PC-3 (cell line): ENCODE data around the gene EBP. TPM values are rescaled to one million over a fixed set of nuclear protein-coding genes. Genes with fewer than 3 reads are reported as not detected.

ENCODE experiments used
- ATAC-seq: fragments of 200-7000 bp; cut with Tn5 transposase; 2 replicates; pipeline ENCODE4 v1.9.1; 2020; ENCODE audit warnings: mild to moderate bottlenecking, moderate library complexity
- BruUV-seq: library from RNA; stranded (reverse); fragments of 400-500 nt; replicated peaks from 2 replicates; lab custom pipeline; 2021; lab: Mats Ljungman, UMichigan
- CTCF ChIA-PET: fragments of 300-600 bp; sonication (Branson Sonifier 250); formaldehyde crosslinking; loops from one replicate; lab custom pipeline; 2022; ENCODE audit warnings: antibody characterized with exemption; lab: Charles Lee
- POLR2A ChIA-PET: fragments of 300-600 bp; sonication (Branson Sonifier 250); formaldehyde crosslinking; loops from one replicate; lab custom pipeline; 2022; ENCODE audit warnings: antibody characterized with exemption; ENCODE audit not compliant: unreplicated experiment; lab: Charles Lee
- DNase-seq: peaks from one replicate; pipeline ENCODE4 v3.0.0-alpha.2; 2015
- H2AFZ ChIP-seq: fragments of 300-600 bp; sonication (generic); 2 replicates; pipeline ENCODE4 v1.6.0; 2016; ENCODE audit warnings: antibody characterized with exemption, low read length
- H3F3A ChIP-seq: fragments of 300-600 bp; sonication (generic); one replicate; pipeline ENCODE4 v1.6.0; 2017; ENCODE audit warnings: antibody characterized with exemption, low read length, control low read depth, mild to moderate bottlenecking; ENCODE audit not compliant: unreplicated experiment
- H3K27ac ChIP-seq: fragments of 300-600 bp; sonication (generic); 2 replicates; pipeline ENCODE4 v1.5.1; 2016; ENCODE audit warnings: mild to moderate bottlenecking, low read length
- H3K27me3 ChIP-seq: fragments of 300-600 bp; sonication (generic); 2 replicates; pipeline ENCODE4 v1.6.1; 2016; ENCODE audit warnings: low read length, mixed read lengths
- H3K36me3 ChIP-seq: fragments of 300-600 bp; sonication (generic); 2 replicates; pipeline ENCODE4 v1.6.1; 2016; ENCODE audit warnings: low read depth, mixed run types, low read length, mixed read lengths
- H3K4me1 ChIP-seq: fragments of 300-600 bp; sonication (generic); 2 replicates; pipeline ENCODE4 v1.5.1; 2016; ENCODE audit warnings: low read length; ENCODE audit not compliant: insufficient read depth
- H3K4me2 ChIP-seq: fragments of 300-600 bp; sonication (generic); 2 replicates; pipeline ENCODE4 v1.6.0; 2016; ENCODE audit warnings: low read length
- H3K4me3 ChIP-seq: fragments of 300-600 bp; sonication (generic); 2 replicates; pipeline ENCODE4 v1.5.1; 2016; ENCODE audit warnings: mild to moderate bottlenecking, low read length, mixed read lengths
- H3K79me2 ChIP-seq: fragments of 300-600 bp; sonication (generic); 2 replicates; pipeline ENCODE4 v1.6.1; 2017; ENCODE audit warnings: low read length, mixed read lengths
- H3K9ac ChIP-seq: fragments of 300-600 bp; sonication (generic); 2 replicates; pipeline ENCODE4 v1.6.0; 2016; ENCODE audit warnings: mild to moderate bottlenecking, low read length
- H3K9me2 ChIP-seq: fragments of 300-600 bp; sonication (generic); replicated peaks from 2 replicates; pipeline ENCODE4 v1.6.1; 2016; ENCODE audit warnings: mixed run types, low read length, mixed read lengths
- H3K9me3 ChIP-seq: fragments of 300-600 bp; sonication (generic); 2 replicates; pipeline ENCODE4 v1.6.1; 2016; ENCODE audit warnings: low read length, mixed read lengths
- H4K20me1 ChIP-seq: fragments of 300-600 bp; sonication (generic); 2 replicates; pipeline ENCODE4 v1.6.1; 2016; ENCODE audit warnings: low read length, mixed read lengths
- EZH2 ChIP-seq: fragments of 300-600 bp; sonication (generic); IDR thresholded peaks from one replicate; pipeline ENCODE4 v1.6.1; 2017; ENCODE audit warnings: antibody characterized with exemption, mild to moderate bottlenecking, low read length; ENCODE audit not compliant: unreplicated experiment
- EZH2phosphoT487 ChIP-seq: fragments of 300-600 bp; sonication (generic); IDR thresholded peaks from 2 replicates; pipeline ENCODE4 v1.6.1; 2018; ENCODE audit warnings: mild to moderate bottlenecking, antibody characterized with exemption, low read length, borderline replicate concordance
- intact Hi-C: fragments of 100-400 bp; cut with micrococcal nuclease; formaldehyde crosslinking; loops from 2 replicates; pipeline ENCODE4 v1.9.0; 2023
- total RNA-seq: library from RNA; depleted of rRNA; stranded (reverse); fragments of >200 nt; gene quantifications from 2 replicates; pipeline ENCODE4 v1.2.3, GENCODE V29; 2014
- TF ChIP-seq, protein P1 (sequence below): fragments of 300-600 bp; sonication (generic); conservative IDR thresholded peaks from 2 replicates; pipeline ENCODE4 v1.5.1; 2017; ENCODE audit warnings: antibody characterized with exemption, low read depth, mild to moderate bottlenecking, low read length

The EBP gene
- total RNA-seq, 1 experiment from 2014 or later, result 307 TPM

DNA sequence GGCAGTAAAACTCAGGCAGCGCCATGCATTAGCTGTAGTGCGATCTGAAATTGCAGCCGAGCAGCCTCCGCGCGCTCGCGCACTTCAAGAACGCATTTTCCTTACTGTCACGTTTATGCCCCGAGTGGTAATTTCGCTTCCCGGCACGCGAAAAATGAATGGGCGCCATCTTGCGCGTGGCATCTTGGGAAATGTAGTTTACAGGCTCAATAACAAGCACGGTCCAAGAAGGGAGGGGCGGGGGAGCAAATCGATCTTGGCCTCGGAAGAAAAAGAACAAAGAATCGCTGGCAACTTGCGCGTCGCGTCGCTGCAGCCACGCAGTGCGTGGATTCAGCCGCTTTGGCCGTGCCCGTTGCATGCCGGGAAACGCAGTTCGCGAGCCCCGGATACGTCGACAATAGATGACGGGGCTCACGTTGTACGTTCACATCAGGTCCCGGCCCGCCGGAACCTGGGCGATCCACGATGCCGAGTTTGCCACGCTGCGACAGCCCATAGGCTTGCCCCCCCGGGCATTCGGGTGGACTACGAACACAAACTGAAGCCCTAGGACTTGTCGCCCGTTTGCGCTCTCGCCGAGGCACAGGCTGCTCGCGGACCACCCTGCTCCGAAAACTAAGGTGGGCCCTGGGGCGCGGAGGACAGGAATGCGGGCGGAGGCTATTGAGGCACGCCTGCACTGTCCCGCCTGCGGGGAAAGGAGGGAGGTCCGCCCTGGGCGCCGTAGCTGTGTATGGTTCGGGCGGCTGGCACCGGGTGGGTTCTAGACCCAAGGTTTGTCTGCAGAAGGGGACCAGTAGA is 45.6 kb upstream of the EBP start, which contains the start of gene FTSJ1:
Gene FTSJ1 (plus strand): TSS at position 426 of the 804 bp plus-strand sequence. CDS start 1,849 bp downstream, outside the sequence.
- Histone ChIP-seq H2AFZ (peak within 1 kb of the TSS; percentile 97), H3K27ac (peak within 1 kb of the TSS; percentile 87), H3K9ac (peak within 1 kb of the TSS; percentile 100), H3K9me3 (no peaks in the 10 kb centered on the region), H4K20me1 (peaks cover 10% of the 10 kb centered on the region; the same call in 1 of the 2 replicates), H3K36me3 (peaks cover 2% of the 10 kb centered on the region; the same call in 1 of the 2 replicates), H3K4me1 (peaks cover 19% of the 10 kb centered on the region), H3K4me2 (peak within 1 kb of the TSS; percentile 100), H3K9me2 (no peaks in the 10 kb centered on the region), H3F3A (no peaks in the 10 kb centered on the region), H3K27me3 (no peaks in the 10 kb centered on the region), H3K79me2 (peaks cover 62% of the 10 kb centered on the region), H3K4me3 (peak within 1 kb of the TSS; percentile 91)
- POLR2A ChIA-PET, result no interaction called here
- DNase-seq, result peak; percentile 89
- ATAC-seq, result peak; percentile 93
- TF ChIP-seq EZH2, result no peak
- TF ChIP-seq, protein P1, sequence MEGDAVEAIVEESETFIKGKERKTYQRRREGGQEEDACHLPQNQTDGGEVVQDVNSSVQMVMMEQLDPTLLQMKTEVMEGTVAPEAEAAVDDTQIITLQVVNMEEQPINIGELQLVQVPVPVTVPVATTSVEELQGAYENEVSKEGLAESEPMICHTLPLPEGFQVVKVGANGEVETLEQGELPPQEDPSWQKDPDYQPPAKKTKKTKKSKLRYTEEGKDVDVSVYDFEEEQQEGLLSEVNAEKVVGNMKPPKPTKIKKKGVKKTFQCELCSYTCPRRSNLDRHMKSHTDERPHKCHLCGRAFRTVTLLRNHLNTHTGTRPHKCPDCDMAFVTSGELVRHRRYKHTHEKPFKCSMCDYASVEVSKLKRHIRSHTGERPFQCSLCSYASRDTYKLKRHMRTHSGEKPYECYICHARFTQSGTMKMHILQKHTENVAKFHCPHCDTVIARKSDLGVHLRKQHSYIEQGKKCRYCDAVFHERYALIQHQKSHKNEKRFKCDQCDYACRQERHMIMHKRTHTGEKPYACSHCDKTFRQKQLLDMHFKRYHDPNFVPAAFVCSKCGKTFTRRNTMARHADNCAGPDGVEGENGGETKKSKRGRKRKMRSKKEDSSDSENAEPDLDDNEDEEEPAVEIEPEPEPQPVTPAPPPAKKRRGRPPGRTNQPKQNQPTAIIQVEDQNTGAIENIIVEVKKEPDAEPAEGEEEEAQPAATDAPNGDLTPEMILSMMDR, result no peak
- no peak for TF ChIP-seq EZH2phosphoT487
- CTCF ChIA-PET, result interaction anchor here (0.5 kb wide), 1 partner anchor 64 kb away, joined by 3 read pairs; the partner anchor contains the start of gene TBC1D25
- intact Hi-C loops, result loop anchor here (2.0 to 5.0 kb wide), 2 partner anchors 15 to 121 kb away; partner anchors contain the start of gene WDR13
- BruUV-seq, result TSS peak; percentile 86

DNA sequence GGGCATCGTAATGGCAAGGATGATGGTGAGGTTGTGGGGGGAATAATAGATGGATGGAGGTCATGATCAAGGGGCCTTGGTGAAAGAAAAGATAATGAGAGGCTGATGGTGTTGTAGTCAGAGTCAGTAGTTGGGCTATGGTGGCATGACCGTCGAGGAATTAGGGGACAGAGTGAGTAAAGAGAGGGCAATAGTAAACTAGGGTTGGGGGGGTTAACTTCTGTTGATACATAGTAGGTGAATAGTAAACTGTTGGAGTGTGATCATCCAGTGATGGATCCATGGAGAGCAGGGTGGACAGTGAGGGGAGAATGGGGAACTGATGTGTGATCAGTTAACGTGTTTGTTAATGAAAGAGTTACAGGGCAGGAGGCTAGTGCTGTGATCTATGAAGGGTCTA is 44.7 kb upstream of the EBP start:
- TF ChIP-seq EZH2 (no peak), EZH2phosphoT487 (no peak)
- TF ChIP-seq, protein P1, result no peak
- BruUV-seq, result no TSS peak
- Histone ChIP-seq H3K27ac (peak overlapping the region; percentile 87), H3K9me2 (no peaks in the 10 kb centered on the region), H2AFZ (no peak overlapping the region), H4K20me1 (peaks cover 10% of the 10 kb centered on the region; the same call in 1 of the 2 replicates), H3K4me2 (peak overlapping the region; percentile 100), H3K4me3 (peak overlapping the region; percentile 91), H3K27me3 (no peaks in the 10 kb centered on the region), H3F3A (no peaks in the 10 kb centered on the region), H3K9ac (peak overlapping the region; percentile 100), H3K9me3 (no peaks in the 10 kb centered on the region), H3K4me1 (peaks cover 19% of the 10 kb centered on the region), H3K36me3 (peaks cover 7% of the 10 kb centered on the region), H3K79me2 (peaks cover 65% of the 10 kb centered on the region)
- DNase-seq (no peak), ATAC-seq (no peak)
- intact Hi-C loops, result loop anchor here (5.0 kb wide), 1 partner anchor 120 kb away; the partner anchor contains the start of gene WDR13
- CTCF ChIA-PET, result no interaction called here
- POLR2A ChIA-PET, result no interaction called here
